Activated CD4-positive, alpha-beta T cell treated with anti-CD3 and anti-CD28 coated beads for 24 hours (primary cell): ENCODE data around the gene EDDM13.
"Not testable (repeated sequence)": the region's sequence is repeated elsewhere in the genome, so short reads cannot be mapped to it uniquely, and the experiment has no call there.

Experiments used
- DNase-seq, 2 donors: peaks; one replicate each; pipeline ENCODE4 v3.0.0-alpha.2; 2020; ENCODE audit warnings: low read depth in 2 of 2

EDDM13 gene

DNA sequence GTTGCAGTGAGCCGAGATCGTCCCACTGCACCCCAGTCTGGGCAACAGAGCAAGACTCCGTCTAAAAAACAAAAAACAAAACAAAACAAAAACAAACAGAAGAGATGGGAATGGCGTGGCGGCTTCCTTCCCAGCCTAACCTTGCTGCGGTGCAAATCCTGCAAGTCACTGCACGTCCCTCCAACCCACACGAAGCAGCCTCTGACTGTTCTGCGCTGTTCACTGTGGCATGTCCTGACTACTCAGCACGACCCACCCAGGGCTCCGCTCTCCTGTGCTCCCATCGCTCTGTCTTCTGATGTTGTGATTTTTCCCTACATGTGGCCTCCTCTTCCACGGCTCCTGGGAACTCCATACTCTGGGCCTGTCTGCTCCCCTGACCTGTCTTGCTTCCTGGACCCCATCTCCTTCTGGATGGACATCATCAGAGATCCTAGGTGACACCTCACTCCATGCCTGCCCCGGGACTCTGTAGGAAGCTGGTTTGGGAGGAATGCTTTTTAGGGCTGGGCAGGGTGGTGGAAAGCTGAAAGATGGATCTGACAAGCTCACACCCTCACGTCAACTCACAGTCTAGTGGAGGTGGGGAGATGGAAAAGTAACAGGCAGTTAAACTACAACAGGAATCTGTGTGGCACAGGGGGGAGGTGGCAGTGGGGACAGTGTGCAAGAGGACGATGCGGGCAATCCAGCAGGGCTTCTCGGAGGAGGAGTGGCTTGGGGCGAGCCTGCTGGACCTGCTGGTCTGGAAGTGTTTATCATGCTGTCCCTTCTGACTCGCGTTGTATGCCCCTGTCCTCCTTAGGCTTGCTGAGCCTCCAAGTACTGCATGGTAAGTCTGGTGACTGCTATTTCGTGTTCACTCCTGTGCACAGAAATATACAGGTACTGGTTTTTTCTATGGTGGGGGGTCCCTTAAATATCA lies 23.2 kb downstream of the EDDM13 start:
- no peak for DNase-seq

GRCh38 chr19:56297010-56297409 lies 24.5 kb downstream of the EDDM13 start:
- no peak for DNase-seq

GRCh38 chr19:56299688-56300087 lies 27.1 kb downstream of the EDDM13 start:
- DNase-seq: no peak

- no peak for DNase-seq
Measured at GRCh38 chr19:56301155-56301554, 28.6 kb downstream of the EDDM13 start.

DNA sequence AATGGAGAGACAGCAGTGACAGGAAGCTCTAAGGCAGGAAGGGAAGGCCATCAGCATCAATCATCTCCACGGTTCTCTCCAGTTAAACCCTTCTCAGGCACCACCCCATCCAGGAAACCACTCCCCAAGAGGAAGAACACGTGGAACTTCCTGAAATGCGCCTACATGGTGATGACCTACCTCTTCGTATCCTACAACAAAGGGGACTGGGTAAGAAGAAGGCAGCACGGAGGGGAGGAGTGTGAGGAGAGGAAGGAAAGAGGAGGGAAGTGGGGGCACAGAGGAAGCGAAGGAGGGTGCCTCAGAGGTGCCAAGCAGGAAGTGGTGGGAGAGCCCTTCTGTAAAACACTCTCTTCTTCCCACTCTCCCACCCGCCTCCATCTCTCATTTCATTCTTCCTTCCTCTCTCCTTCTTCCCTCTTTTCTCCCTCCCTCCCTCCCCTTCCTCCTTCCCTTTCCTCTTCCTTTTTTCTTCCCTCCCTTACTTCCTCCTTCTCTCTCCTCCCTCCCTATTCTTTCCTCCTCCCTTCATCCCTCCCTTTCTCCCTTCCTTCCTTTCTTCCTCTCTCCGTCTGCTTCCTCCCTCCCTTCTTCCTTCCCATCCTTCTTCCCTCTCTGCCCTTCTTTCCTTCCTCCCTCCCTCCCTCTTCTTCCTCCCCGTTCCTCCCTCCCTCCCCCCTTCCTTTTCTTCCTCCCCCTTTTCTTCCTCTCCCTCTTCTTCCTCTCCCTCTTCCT lies 29.5 kb downstream of the EDDM13 start:
- DNase-seq: no peak

DNA sequence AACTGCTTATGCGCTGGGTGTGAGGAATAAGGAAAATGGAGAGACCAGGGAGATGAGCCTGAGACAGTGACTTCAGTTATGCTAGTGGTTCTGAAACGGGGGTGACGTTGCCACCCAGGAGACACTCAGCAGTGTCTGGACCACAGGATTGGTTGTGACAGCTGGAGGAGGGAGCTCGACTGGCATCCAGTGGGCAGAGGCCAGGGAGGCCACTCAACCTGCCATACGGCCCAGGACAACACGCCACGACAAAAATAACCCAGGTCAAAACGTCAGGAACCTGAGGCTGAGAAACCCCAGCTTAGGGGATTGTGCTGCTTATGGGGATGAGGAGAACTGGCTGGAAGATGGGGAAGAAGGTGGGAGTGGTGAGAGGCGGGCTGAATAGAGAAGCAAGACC lies 31.7 kb downstream of the EDDM13 start:
- no peak for DNase-seq

- DNase-seq: no peak
Measured at GRCh38 chr19:56306016-56306415, 33.5 kb downstream of the EDDM13 start.

GRCh38 chr19:56307062-56307461 lies 34.5 kb downstream of the EDDM13 start:
- not testable (repeated sequence) for DNase-seq

- DNase-seq: no peak
Measured at GRCh38 chr19:56308792-56309191, 36.2 kb downstream of the EDDM13 start.

GRCh38 chr19:56309511-56310185 lies 37.1 kb downstream of the EDDM13 start:
- DNase-seq: peak; percentile 15 to 39

GRCh38 chr19:56310462-56310861 lies 37.9 kb downstream of the EDDM13 start:
- DNase-seq: no peak

GRCh38 chr19:56312342-56312741 lies 39.8 kb downstream of the EDDM13 start:
- DNase-seq: no peak

- DNase-seq: no peak
Measured at GRCh38 chr19:56312787-56313657, 40.5 kb downstream of the EDDM13 start.

DNA sequence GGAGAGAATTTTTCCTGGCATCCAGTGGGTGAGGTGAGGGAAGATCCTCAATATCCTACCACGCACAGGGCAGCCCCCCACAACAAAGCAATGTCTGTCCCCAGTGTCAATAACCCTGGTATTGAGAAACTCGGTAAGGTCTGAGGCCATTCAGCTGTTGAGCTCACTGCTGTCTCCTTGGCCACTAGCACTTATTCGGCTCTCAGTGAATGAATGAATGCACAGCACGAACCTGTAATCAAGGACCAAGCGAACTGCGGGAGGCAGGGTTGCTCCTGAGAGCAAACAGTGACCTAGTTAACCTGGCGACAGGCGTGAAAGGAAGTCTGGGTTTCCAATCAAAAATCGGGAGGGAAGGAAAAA lies 41.5 kb downstream of the EDDM13 start:
- DNase-seq: no peak

DNA sequence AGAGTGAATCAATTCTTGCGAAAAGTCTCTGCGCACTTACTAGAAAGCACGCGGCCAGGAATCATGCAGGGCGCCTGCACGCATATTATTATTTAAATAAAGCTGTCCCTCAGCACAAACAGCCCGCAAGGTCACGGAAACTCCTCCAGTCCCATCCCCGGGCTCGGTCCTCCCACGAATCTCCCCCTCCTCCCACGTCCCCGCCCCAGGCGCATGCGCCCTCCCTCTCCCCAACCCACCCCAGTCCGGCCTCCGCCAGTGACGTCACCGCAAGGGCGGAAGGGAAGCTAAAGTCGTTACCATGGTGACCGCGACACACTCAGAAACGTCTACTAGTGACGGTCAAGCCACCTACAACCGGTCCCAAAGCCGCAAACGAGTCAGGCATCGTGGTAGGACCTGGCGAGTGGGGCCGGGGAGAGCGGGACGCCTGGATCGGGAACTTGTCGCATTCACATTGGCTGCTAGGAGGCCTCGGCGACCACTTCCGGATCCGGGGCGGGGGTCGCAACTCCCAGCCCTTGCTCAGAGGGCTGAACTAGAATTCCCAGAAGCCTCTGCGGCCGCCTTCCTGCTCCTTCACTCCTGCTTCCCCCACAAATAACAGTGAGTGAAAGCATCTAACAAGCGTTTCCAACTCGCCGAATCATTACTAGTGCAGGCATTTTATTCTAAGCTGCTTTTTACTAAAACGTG lies 42.0 kb downstream of the EDDM13 start, which contains the start of gene ZSCAN5A:
Gene ZSCAN5A (minus strand): TSS at position 459 of the 696 bp plus-strand sequence. CDS start 89,793 bp downstream, outside the sequence.
- DNase-seq: peak; percentile 92 to 96

- peak; percentile 78 to 86 for DNase-seq
Measured at GRCh38 chr19:56315077-56315828, 42.7 kb downstream of the EDDM13 start.

DNA sequence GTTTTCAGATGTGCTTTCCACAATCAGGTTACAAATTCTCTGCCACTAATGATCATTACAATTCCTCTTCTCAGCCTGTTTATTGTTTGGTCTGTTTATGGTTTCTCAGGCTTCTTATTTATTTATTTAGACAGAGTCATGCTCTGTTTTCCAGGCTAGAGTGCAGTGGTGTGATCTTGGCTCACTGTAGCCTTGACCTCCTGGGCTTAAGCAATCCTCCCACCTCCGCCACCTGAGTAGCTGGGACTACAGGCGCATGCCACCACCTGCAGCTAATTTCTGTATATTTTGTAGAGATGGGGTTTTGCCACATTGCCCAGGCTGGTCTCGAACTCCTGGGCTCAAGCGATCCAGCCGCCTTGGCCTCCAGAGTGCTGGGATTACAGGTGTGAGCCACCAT lies 44.2 kb downstream of the EDDM13 start:
- no peak for DNase-seq

- no peak for DNase-seq
Measured at GRCh38 chr19:56317749-56318148, 45.2 kb downstream of the EDDM13 start.

GRCh38 chr19:56319991-56320390 lies 47.4 kb downstream of the EDDM13 start:
- DNase-seq: no peak
